ENCODE data around the gene SCAPER.

SCAPER gene

GRCh38 chr15:76338486-76339304 lies 566.4 kb downstream of the SCAPER start:
- Histone ChIP-seq H3K27ac (ENCODE audit: poor library complexity, severe bottlenecking) (no peak overlapping the region), H3K4me1 (ENCODE audit: insufficient read depth, poor library complexity, severe bottlenecking) (peaks cover 6% of the 10 kb centered on the region), H3K9me3 (ENCODE audit: severe bottlenecking) (no peaks in the 10 kb centered on the region), H3K4me3 (ENCODE audit: severe bottlenecking) (no peak overlapping the region), H3K36me3 (ENCODE audit: low read depth) (0 out of 2 replicates have a peak, but pooled peaks cover 4% of the 10 kb centered on the region), H3K27me3 (ENCODE audit: insufficient read depth, poor library complexity, severe bottlenecking) (no peaks in the 10 kb centered on the region)
- ATAC-seq (ENCODE audit: low read depth) (no peak), DNase-seq (ENCODE audit: low spot score) (no peak)
- TF ChIP-seq, protein P1, sequence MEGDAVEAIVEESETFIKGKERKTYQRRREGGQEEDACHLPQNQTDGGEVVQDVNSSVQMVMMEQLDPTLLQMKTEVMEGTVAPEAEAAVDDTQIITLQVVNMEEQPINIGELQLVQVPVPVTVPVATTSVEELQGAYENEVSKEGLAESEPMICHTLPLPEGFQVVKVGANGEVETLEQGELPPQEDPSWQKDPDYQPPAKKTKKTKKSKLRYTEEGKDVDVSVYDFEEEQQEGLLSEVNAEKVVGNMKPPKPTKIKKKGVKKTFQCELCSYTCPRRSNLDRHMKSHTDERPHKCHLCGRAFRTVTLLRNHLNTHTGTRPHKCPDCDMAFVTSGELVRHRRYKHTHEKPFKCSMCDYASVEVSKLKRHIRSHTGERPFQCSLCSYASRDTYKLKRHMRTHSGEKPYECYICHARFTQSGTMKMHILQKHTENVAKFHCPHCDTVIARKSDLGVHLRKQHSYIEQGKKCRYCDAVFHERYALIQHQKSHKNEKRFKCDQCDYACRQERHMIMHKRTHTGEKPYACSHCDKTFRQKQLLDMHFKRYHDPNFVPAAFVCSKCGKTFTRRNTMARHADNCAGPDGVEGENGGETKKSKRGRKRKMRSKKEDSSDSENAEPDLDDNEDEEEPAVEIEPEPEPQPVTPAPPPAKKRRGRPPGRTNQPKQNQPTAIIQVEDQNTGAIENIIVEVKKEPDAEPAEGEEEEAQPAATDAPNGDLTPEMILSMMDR (IDR thresholded peaks at IDR 0.05; ENCODE audit: poor library complexity, severe bottlenecking) = no peak

GRCh38 chr15:76337696-76338485 lies 567.2 kb downstream of the SCAPER start:
- Histone ChIP-seq H3K27me3 (ENCODE audit: insufficient read depth, poor library complexity, severe bottlenecking) (no peaks in the 10 kb centered on the region), H3K27ac (ENCODE audit: poor library complexity, severe bottlenecking) (peak overlapping the region; percentile 56)
- DNase-seq (ENCODE audit: low spot score) = no peak

GRCh38 chr15:76337059-76337695 lies 568.0 kb downstream of the SCAPER start:
- no peak for DNase-seq (ENCODE audit: low spot score)
- TF ChIP-seq, protein P1 (IDR thresholded peaks at IDR 0.05; ENCODE audit: poor library complexity, severe bottlenecking) = peak; percentile 12
- 0 out of 2 replicates have a peak, but pooled peaks cover 4% of the 10 kb centered on the region for H3K36me3 ChIP-seq (ENCODE audit: low read depth)
- no peaks in the 10 kb centered on the region for H3K27me3 ChIP-seq (ENCODE audit: insufficient read depth, poor library complexity, severe bottlenecking)
- peaks cover 6% of the 10 kb centered on the region for H3K4me1 ChIP-seq (ENCODE audit: insufficient read depth, poor library complexity, severe bottlenecking)
- peak overlapping the region; percentile 56 for H3K27ac ChIP-seq (ENCODE audit: poor library complexity, severe bottlenecking)
- H3K9me3 ChIP-seq (ENCODE audit: severe bottlenecking) = no peaks in the 10 kb centered on the region
- ATAC-seq (ENCODE audit: low read depth) = peak; percentile 56
- H3K4me3 ChIP-seq (ENCODE audit: severe bottlenecking) = peak overlapping the region; percentile 44

More at GRCh38 chr15:76337696-76338485, 567.2 kb downstream of the SCAPER start:
- TF ChIP-seq, protein P1 (IDR thresholded peaks at IDR 0.05; ENCODE audit: poor library complexity, severe bottlenecking) = no peak
- ATAC-seq (ENCODE audit: low read depth) = no peak
- peaks cover 6% of the 10 kb centered on the region for H3K4me1 ChIP-seq (ENCODE audit: insufficient read depth, poor library complexity, severe bottlenecking)
- peak overlapping the region; percentile 44 for H3K4me3 ChIP-seq (ENCODE audit: severe bottlenecking)
- H3K36me3 ChIP-seq (ENCODE audit: low read depth) = 0 out of 2 replicates have a peak, but pooled peaks cover 4% of the 10 kb centered on the region
- no peaks in the 10 kb centered on the region for H3K9me3 ChIP-seq (ENCODE audit: severe bottlenecking)

GRCh38 chr15:76336254-76337058 lies 568.7 kb downstream of the SCAPER start, which contains the start of gene ISL2:
ISL2 (plus strand) TSS chr15:76336773; CDS start chr15:76336884, 111 bp downstream.
- peak; percentile 89 for ATAC-seq (ENCODE audit: low read depth)
- Histone ChIP-seq H3K4me3 (ENCODE audit: severe bottlenecking) (peak within 1 kb of the TSS; percentile 44), H3K27me3 (ENCODE audit: insufficient read depth, poor library complexity, severe bottlenecking) (no peaks in the 10 kb centered on the region), H3K27ac (ENCODE audit: poor library complexity, severe bottlenecking) (peak within 1 kb of the TSS; percentile 56), H3K4me1 (ENCODE audit: insufficient read depth, poor library complexity, severe bottlenecking) (peaks cover 6% of the 10 kb centered on the region), H3K9me3 (ENCODE audit: severe bottlenecking) (no peaks in the 10 kb centered on the region), H3K36me3 (ENCODE audit: low read depth) (0 out of 2 replicates have a peak, but pooled peaks cover 4% of the 10 kb centered on the region)
- peak; percentile 99 for DNase-seq (ENCODE audit: low spot score)
- TF ChIP-seq, protein P1 (IDR thresholded peaks at IDR 0.05; ENCODE audit: poor library complexity, severe bottlenecking) = no peak
